Activated CD4-positive, alpha-beta T cell treated with anti-CD3 and anti-CD28 coated beads, Interleukin-10, Interleukin-2, amounts not matched to agents 100 ng/mL and 50 ng/mL, durations not matched to agents 16 hours and 8 hours (primary cell): ENCODE results near the gene CFAP57.

ENCODE experiments used
- DNase-seq: peaks from one replicate; pipeline ENCODE4 v3.0.0-alpha.2; 2020

CFAP57 gene

DNA sequence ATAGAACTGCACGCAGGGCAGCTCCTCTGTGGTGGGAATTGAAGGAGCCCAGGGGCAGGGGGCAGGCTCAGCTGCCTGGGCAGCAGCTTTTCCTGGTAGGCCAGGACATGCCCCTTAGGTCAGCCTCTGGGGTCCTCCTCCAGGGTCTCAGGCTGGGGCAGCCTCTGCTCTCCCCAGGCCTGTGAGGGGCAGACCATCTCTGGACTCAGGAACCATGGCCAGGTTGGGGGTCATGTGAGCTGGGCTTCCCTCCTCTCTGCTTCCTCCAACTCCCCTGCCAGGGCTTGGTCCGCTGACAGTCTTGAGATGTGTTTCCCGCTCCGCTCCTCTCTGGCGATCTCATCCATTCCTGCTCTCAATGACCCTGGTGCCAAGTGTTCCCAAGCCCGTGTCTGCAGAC lies 107.5 kb downstream of the CFAP57 start:
- DNase-seq, result no peak

- DNase-seq, result no peak
Observed at GRCh38 chr1:43280692-43281091, 108.6 kb downstream of the CFAP57 start.

DNA sequence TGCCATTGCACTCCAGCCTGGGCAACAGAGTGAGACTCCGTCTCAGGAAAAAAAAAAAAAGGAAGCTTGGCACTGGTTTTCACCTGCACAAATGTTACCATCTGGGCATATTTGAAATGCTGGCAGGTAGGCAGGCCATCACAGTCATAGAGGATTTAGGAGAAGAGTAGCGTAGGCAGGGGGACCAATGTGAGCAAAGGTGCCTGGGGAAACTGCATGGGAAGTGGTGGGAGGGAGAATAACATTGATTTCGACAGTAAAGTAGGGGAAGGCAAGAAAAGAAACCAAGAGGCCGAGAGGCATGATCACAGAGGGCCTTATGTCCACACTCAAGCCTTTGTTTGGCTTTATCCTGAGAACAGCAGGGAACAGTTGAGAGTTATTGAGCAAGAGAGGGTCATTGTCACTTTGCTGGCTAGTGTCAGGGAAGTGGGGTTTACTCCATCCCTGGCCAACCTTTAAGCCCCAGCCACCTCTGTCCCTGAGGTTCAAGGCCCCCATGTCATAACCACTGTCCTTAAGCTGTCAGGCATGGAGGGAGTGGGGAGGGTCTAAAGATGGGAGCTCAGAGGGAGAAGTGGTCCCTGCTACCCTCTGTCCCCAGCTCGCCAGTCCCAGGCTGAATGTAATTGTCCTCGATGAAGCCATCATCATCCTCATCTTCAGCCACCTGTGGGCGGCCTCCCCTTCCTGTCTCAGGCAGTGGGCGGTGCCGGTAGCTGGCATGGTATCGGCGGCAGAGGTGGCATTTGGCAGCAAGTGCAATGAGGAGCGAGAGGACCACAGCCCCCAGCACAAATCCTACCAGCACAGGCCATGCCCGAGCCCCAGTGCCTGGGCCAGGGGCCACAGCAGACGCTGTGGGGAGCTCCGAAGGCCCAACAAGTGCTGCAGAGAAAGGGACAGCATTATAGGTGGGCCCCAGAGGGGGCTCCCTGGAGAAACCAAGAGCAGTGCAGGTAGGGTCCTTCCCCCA lies 110.4 kb downstream of the CFAP57 start:
- DNase-seq, result no peak

GRCh38 chr1:43284065-43284464 lies 111.9 kb downstream of the CFAP57 start:
- DNase-seq, result no peak

DNA sequence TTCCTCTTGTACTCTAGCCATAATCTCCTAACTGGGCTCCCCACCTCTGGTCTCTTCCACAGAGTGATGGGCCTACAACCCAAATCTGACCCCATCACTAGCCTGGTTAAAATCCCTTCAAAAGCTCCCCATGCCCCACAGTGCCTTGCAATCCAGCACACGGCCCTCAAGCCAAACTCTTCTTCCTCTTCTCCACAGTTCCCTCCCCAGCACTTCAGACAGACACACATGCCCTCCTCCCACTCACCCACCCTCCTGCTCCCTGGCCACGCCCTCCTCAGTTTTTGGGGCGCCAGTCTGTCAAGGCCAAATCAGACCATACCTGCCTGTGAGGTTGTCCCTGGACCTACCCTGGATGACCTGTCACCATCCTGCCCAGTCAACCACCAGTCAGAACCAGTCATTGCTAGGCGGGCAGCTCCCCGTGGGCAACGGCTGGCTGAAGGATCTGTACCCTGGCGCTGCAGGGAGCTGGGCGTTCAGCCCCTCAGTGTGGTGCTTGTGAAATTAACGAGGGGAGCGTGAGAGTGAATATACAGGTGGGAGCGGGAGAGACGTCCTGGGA lies 112.5 kb downstream of the CFAP57 start:
- no peak for DNase-seq

DNA sequence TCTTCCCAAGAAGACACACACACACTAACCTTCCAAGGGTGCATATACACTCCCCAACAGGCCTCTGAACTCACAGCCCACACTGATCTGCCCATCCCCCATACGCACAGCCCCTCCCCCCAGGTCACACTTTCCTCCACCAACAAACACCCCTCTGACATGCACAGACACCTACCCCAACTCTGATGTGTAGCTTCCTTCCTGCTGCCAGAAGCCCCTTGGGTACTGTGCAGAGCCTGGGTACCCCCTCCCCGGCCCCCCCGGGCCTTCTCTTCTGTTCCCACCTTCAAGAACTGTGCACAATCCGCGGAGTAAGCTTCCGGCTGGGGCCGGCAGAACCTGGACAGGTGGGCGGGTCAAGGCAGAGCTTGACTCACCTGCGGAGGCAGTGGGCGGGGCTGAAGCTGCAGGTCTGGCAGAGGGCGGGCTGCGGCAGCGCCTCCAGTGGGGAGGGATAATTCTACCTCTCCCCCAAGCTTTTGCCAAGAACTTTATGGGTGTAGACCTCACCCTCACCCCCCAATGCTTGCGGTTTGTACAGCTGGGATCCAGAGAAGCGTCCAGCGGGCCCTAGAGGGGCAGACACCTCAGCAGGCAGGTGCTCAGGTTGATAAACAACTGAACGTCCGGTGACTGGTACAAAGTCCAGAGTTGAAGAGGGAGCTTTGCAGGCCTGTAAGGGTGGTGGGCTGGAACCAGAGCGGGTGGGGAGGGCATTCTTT lies 113.3 kb downstream of the CFAP57 start, which contains the start of gene C1orf210:
TSS of gene C1orf210 (minus strand) at position 313 of the 722 bp plus-strand sequence. CDS start 2,311 bp downstream, outside the sequence.
- no peak for DNase-seq

GRCh38 chr1:43286115-43286514 lies 114.0 kb downstream of the CFAP57 start:
- DNase-seq, result no peak

DNA sequence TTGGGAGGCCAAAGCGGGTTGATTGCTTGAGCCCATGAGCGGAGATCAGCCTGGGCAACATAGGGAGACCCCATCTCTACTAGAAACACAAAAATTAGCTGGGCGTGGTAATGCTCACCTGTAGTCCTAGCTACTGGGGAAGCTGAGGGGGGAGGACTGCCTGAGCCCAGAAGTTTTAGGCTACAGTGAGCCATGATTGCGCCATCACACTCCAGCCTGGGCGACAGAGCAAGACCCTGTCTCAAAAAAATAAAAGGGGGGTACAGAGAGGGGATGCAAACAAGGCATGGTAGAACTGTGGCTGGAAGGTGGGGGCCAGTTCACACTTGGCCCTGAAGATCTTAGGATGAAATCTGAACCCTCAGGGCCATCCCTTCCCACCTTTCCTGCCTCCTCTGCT lies 114.4 kb downstream of the CFAP57 start:
- no peak for DNase-seq

GRCh38 chr1:43288058-43288784 lies 116.1 kb downstream of the CFAP57 start:
- no peak for DNase-seq

- no peak for DNase-seq
Observed at GRCh38 chr1:43288785-43289706, 116.9 kb downstream of the CFAP57 start.

- no peak for DNase-seq
Observed at GRCh38 chr1:43292216-43292615, 120.1 kb downstream of the CFAP57 start.

- DNase-seq, result no peak
Observed at GRCh38 chr1:43292679-43293078, 120.5 kb downstream of the CFAP57 start.

DNA sequence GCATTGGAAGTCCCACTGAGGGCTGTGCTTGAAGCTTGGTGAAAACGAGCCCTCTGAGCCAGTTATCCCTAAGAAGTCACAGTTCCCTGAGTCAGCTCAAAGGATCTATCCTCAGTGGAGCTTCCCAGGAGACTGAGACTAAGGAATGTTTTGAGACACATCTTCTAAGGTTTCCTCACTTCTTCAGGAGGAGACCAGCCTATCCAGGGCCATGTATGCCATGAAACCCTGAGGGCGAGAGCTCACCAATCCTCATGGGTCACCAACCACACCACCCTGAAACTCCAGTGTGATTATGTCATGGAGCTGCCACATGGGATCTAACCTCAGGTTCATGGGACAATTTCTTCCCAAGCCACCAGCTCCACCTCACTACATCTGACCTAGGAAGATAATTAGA lies 121.0 kb downstream of the CFAP57 start:
- DNase-seq, result no peak

DNA sequence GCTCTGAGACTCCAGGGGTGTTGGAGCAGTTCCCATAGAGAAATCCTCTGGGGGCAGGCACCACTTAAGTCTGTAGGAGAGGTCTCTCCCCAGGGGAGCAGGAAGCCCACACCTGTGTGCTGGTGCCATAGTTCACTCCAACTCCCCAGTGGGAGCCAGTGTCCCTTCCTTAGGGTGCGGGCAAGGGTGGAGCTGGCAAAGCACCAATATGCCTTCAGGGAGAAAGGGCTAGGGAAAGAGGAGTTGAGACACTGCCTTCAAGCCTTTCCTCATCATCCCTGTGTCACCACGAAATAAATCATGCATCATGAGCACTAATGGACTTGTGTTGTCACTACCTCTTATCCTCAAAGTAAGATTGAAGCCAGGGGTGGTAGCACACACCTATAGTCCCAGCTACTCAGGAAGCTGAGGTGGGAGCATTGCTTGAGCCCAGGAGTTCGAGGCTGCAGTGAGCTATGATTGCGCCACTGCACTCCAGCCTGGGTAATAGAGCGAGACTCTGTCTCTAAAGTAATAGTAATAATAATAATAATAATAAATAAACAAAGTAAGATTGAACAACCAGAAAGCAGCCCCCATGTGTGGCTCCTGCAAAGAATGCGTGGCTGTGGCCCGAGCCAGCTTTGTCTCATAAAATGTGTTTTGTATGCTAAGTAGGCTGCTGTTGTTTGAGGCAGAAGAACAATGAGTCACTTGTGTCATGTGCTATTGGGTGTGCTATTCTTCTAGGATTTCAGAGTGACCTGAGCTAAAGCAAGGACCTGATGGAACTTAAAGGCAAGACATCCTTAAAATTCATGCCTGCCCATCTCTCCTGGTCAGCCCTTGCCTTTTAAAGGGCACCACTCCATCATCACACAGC lies 122.0 kb downstream of the CFAP57 start:
- DNase-seq, result no peak

DNA sequence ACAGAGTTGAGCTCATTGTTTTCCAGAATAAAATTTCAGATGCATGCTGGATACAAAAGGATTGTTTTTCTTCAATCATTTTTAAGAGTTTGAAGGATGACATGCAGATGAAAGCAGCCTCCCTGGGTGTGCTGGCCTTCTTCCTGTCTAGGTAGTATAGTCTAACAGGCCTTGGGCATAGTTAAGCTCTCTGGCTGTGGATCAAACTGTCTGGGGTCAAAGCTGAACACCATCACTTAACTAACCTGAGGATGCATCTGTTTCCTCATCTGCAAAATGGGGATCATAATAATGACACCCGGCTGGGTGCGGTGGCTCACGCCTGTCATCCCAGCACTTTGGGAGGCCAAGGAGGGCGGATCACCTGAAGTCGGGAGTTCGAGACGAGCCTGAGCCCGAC lies 122.6 kb downstream of the CFAP57 start:
- no peak for DNase-seq

DNA sequence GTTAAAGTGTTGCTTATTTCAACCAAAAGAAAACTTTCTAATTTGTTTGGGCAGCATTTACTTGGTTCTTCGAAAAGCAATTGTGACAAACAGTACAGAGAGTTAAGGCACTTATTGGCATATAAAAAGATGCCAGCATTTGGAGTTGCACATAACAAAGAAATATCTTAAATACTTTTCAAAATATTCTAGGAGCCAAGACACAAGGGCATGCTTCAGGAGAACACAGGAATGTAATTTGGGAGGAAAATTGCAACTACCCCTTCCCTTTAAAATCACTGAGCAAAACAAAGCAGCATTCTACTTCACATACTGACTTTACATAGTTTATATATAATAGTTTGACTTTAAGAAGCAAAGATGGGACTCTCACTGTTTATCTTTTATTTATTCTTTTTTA lies 124.1 kb downstream of the CFAP57 start:
- DNase-seq, result no peak

DNA sequence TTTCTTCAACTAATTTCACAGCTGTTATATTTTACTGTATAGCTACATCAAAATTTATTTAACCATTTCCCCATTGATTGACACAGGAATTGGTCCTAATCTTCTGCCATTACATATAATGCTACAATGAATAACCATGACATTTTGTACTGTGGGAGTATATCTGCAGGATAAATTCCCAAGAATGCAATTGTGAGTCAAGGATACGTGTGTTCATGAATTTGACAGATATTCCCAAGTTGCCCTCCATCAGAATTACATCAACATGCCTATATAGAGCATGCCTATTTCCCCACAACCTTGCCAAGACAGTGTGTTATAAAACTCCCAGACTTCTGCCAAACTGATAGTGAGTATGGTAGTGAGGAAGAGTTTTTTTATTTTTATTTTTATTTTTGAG lies 125.9 kb downstream of the CFAP57 start:
- no peak for DNase-seq

DNA sequence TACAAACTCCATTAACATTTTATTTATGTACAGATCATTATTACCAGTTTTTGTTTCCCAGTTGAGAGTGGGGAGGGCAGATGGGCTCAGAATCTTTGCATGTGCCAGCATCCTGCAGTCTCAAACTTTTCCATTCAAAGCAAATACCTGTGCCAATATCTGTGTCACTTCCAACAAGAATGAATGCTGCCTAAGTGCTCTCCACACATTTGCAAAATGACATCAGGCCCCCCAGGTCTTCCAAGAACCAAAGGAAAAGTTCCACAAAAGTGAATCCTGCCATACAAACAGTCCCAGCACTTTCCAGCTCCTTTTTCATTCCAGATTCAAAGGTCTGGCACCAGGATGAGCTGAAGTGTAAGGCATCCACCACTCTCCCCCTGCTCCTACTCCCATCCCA lies 127.0 kb downstream of the CFAP57 start:
- no peak for DNase-seq

DNA sequence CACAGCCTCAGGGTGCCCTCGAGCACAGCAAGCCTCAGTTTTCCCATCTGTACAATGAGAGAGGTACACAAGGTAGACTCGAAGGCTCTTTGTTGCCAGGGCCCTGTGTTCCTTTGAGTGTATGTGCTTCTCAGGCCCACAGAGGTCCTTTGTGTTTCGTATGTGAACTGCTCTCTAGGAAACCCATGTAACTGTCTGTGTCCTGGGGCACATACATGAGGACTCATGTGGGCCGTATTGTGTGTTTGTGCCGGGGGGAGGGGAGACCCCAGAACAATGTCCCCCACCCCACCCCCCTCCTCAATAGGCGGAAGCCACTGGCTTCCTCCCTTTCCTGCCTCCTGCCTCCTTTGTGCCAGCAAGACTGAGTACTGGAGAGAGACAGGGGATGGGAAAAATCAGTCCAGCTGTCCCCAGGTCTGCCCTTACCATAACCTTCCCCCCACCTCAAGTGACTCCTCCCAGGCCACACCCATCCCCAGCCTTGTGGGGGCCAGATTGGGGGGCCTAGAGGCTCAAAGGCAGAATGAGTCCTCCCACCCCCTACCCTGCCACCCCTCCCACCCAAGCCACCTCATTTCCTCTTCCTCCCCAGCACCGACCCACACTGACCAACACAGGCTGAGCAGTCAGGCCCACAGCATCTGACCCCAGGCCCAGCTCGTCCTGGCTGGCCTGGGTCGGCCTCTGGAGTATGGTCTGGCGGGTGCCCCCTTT lies 128.4 kb downstream of the CFAP57 start, which contains the start of gene TIE1:
TSS of gene TIE1 (plus strand) at position 605 of the 717 bp plus-strand sequence. CDS start at position 695, 90 bp downstream.
- DNase-seq, result no peak

DNA sequence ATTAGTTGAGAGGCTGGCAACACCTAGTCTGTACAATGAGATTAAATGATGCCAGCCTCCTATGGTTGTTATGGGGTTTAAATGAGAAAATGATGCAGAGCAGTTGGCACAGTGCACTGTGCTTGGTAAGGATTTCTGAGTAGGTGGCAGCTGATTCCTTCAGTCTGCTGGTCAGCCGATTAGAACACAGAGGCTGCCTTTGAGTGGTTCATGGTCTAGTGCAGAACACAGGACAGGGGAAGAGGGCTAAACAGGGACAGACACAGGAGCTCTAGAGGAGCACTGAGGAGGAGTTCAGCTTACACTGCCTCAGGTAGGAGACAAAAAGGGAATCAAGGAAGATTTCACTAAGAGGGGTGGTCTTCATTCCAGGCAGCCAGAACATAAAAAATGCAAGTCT lies 130.1 kb downstream of the CFAP57 start:
- no peak for DNase-seq
